Thoracic aorta (tissue), 2 donors: ENCODE data around the gene RAB11FIP3. TPM values are rescaled to one million over a fixed set of nuclear protein-coding genes. Genes with fewer than 3 reads are reported as not detected.

Experiments
- ATAC-seq: fragments of 150-250 bp; one replicate; pipeline ENCODE4 v1.8.0; 2017; ENCODE audit warnings: low read depth; ENCODE audit not compliant: insufficient number of reproducible peaks, low FRiP score
- DNase-seq: peaks from one replicate; pipeline ENCODE4 v3.0.0-alpha.2; 2020; ENCODE audit warnings: low spot score
- H3K27ac ChIP-seq, 2 donors: fragments of 200-600 bp; sonication (generic); 1 replicate in 1 of 2; 2 replicates in 1 of 2; pipeline ENCODE4 v1.5.1; 2016; ENCODE audit warnings: mild to moderate bottlenecking in 2 of 2, moderate library complexity in 2 of 2
- H3K27me3 ChIP-seq: fragments of 200-600 bp; sonication (generic); replicated peaks from 2 replicates; pipeline ENCODE4 v1.6.0; 2016; ENCODE audit warnings: mild to moderate bottlenecking; ENCODE audit not compliant: insufficient read depth
- H3K36me3 ChIP-seq: fragments of 200-600 bp; sonication (generic); one replicate; pipeline ENCODE4 v1.5.1; 2016
- H3K4me1 ChIP-seq, 2 donors: fragments of 200-600 bp; sonication (generic); 1 replicate in 1 of 2; 2 replicates in 1 of 2; pipeline versions ENCODE4 v1.5.1 to v1.6.0; 2016; ENCODE audit warnings: low read depth in 2 of 2, mild to moderate bottlenecking in 1 of 2; ENCODE audit not compliant: control insufficient read depth in 1 of 2
- H3K4me3 ChIP-seq: fragments of 200-600 bp; sonication (generic); 2 replicates; pipeline ENCODE4 v1.5.1; 2016; ENCODE audit warnings: mild to moderate bottlenecking
- H3K9me3 ChIP-seq: fragments of 200-600 bp; sonication (generic); 2 replicates; pipeline ENCODE4 v1.5.1; 2016
- CTCF ChIP-seq: fragments of 200-600 bp; sonication (generic); IDR thresholded peaks from one replicate; pipeline ENCODE4 v1.5.1; 2019; ENCODE audit warnings: antibody characterized with exemption
- total RNA-seq, 2 donors: library from RNA; depleted of rRNA; stranded (reverse); fragments of >200 nt; gene quantifications; one replicate each; pipeline versions ENCODE4 v1.1.0 to v1.2.3, GENCODE V29; 2016

RAB11FIP3 gene
- total RNA-seq, 2 donors from 2014 or later, result 70.1 to 71.1 TPM

GRCh38 chr16:540645-541340 is 115.3 kb downstream of the RAB11FIP3 start:
- no peaks in the 10 kb centered on the region for H3K9me3 ChIP-seq
- TF ChIP-seq CTCF, result no peak
- H3K27me3 ChIP-seq, result no peaks in the 10 kb centered on the region
- no peaks in the 10 kb centered on the region for H3K36me3 ChIP-seq
- H3K4me1 ChIP-seq, result no peaks in the 10 kb centered on the region
- DNase-seq (no peak), ATAC-seq (no peak)
- H3K27ac ChIP-seq, result no peak overlapping the region
- H3K4me3 ChIP-seq, result no peak overlapping the region

GRCh38 chr16:543301-544164 is 118.1 kb downstream of the RAB11FIP3 start:
- Histone ChIP-seq H3K9me3 (no peaks in the 10 kb centered on the region), H3K27me3 (no peaks in the 10 kb centered on the region), H3K36me3 (peaks cover 5% of the 10 kb centered on the region), H3K4me1 (no peaks in the 10 kb centered on the region), H3K27ac (no peak overlapping the region), H3K4me3 (no peak overlapping the region)
- no peak for DNase-seq
- TF ChIP-seq CTCF, result no peak
- no peak for ATAC-seq

GRCh38 chr16:544517-544916 is 119.1 kb downstream of the RAB11FIP3 start:
- Histone ChIP-seq H3K27ac (no peak overlapping the region), H3K4me3 (no peak overlapping the region), H3K4me1 (no peaks in the 10 kb centered on the region), H3K36me3 (peaks cover 5% of the 10 kb centered on the region), H3K9me3 (no peaks in the 10 kb centered on the region), H3K27me3 (no peaks in the 10 kb centered on the region)
- no peak for DNase-seq
- TF ChIP-seq CTCF, result no peak
- ATAC-seq, result no peak

- Histone ChIP-seq H3K4me1 (no peaks in the 10 kb centered on the region), H3K27ac (no peak overlapping the region), H3K27me3 (no peaks in the 10 kb centered on the region), H3K4me3 (no peak overlapping the region), H3K36me3 (peaks cover 6% of the 10 kb centered on the region), H3K9me3 (no peaks in the 10 kb centered on the region)
- DNase-seq (no peak), ATAC-seq (no peak)
- TF ChIP-seq CTCF, result peak; percentile 23
Measured at GRCh38 chr16:546909-547770, 121.7 kb downstream of the RAB11FIP3 start.

- no peak overlapping the region for H3K27ac ChIP-seq
- no peak for TF ChIP-seq CTCF
- no peaks in the 10 kb centered on the region for H3K4me1 ChIP-seq
- no peaks in the 10 kb centered on the region for H3K9me3 ChIP-seq
- ATAC-seq (no peak), DNase-seq (no peak)
- H3K4me3 ChIP-seq, result no peak overlapping the region
- peaks cover 12% of the 10 kb centered on the region for H3K36me3 ChIP-seq
- H3K27me3 ChIP-seq, result no peaks in the 10 kb centered on the region
Measured at GRCh38 chr16:548586-548985, 123.1 kb downstream of the RAB11FIP3 start.
